Nephron (organoid): ENCODE measurements around the gene DEF6.

ENCODE experiments used
- H3K27ac Mint-ChIP-seq, 3 experiments: 2 replicates each; pipeline ENCODE4 v1.8.0; 2020; ENCODE audit warnings: mixed read lengths in 3 of 3, mild to moderate bottlenecking in 2 of 3, moderate library complexity in 1 of 3
- H3K27me3 Mint-ChIP-seq: 2 replicates; pipeline ENCODE4 v1.8.0; 2021; ENCODE audit warnings: low read depth, mild to moderate bottlenecking, moderate library complexity, mixed read lengths
- H3K36me3 Mint-ChIP-seq: 2 replicates; pipeline ENCODE4 v1.8.0; 2020; ENCODE audit warnings: low read depth, mixed read lengths
- H3K4me1 Mint-ChIP-seq: 2 replicates; pipeline ENCODE4 v1.8.0; 2020; ENCODE audit warnings: mixed read lengths
- H3K4me3 Mint-ChIP-seq, 3 experiments: 2 replicates each; pipeline ENCODE4 v1.8.0; 2020; ENCODE audit warnings: mild to moderate bottlenecking in 3 of 3, mixed read lengths in 3 of 3, moderate library complexity in 2 of 3
- H3K9me3 Mint-ChIP-seq: 2 replicates; pipeline ENCODE4 v1.8.0; 2020; ENCODE audit warnings: mixed read lengths
- CTCF ChIP-seq, 3 experiments: fragments of 200-600 bp; sonication (generic); IDR thresholded peaks; one replicate each; pipeline ENCODE4 v1.5.0; 2021; ENCODE audit warnings: antibody characterized with exemption in 3 of 3; ENCODE audit not compliant: unreplicated experiment in 3 of 3

The DEF6 gene

GRCh38 chr6:35367646-35368037 is 70.0 kb downstream of the DEF6 start:
- peaks cover 40% of the 10 kb centered on the region for H3K4me1 Mint-ChIP-seq
- H3K9me3 Mint-ChIP-seq: no peaks in the 10 kb centered on the region
- H3K27ac Mint-ChIP-seq: no peak overlapping the region
- TF ChIP-seq CTCF (IDR thresholded peaks at IDR 0.05; ENCODE audit: unreplicated experiment in 3 of 3): no peak
- no peak overlapping the region for H3K4me3 Mint-ChIP-seq
- H3K27me3 Mint-ChIP-seq: no peaks in the 10 kb centered on the region
- H3K36me3 Mint-ChIP-seq: peaks cover 13% of the 10 kb centered on the region

GRCh38 chr6:35368038-35368887 is 70.6 kb downstream of the DEF6 start:
- Mint-ChIP-seq H3K4me1 (peaks cover 33% of the 10 kb centered on the region), H3K4me3 (no peak overlapping the region), H3K9me3 (no peaks in the 10 kb centered on the region), H3K27me3 (no peaks in the 10 kb centered on the region), H3K27ac (peak overlapping the region in 1 of 3 experiments; percentile 16), H3K36me3 (peaks cover 13% of the 10 kb centered on the region)
- no peak for TF ChIP-seq CTCF (IDR thresholded peaks at IDR 0.05; ENCODE audit: unreplicated experiment in 3 of 3)

- Mint-ChIP-seq H3K36me3 (peaks cover 17% of the 10 kb centered on the region), H3K9me3 (no peaks in the 10 kb centered on the region), H3K27ac (peak overlapping the region; percentile 4 to 55 (median 33)), H3K4me3 (no peak overlapping the region), H3K4me1 (peaks cover 26% of the 10 kb centered on the region), H3K27me3 (no peaks in the 10 kb centered on the region)
- TF ChIP-seq CTCF (IDR thresholded peaks at IDR 0.05; ENCODE audit: unreplicated experiment in 3 of 3): no peak
Measured at GRCh38 chr6:35370124-35370741, 72.6 kb downstream of the DEF6 start.

- Mint-ChIP-seq H3K36me3 (peaks cover 13% of the 10 kb centered on the region), H3K9me3 (no peaks in the 10 kb centered on the region), H3K4me1 (peaks cover 22% of the 10 kb centered on the region), H3K27ac (peak overlapping the region; percentile 17 to 76 (median 22)), H3K27me3 (no peaks in the 10 kb centered on the region), H3K4me3 (no peak overlapping the region)
- TF ChIP-seq CTCF (IDR thresholded peaks at IDR 0.05; ENCODE audit: unreplicated experiment in 3 of 3): no peak
Measured at GRCh38 chr6:35370785-35371493, 73.3 kb downstream of the DEF6 start.
